Measurements from ENCODE around the gene OTOS. TPM values are rescaled to one million over a fixed set of nuclear protein-coding genes. Genes with fewer than 3 reads are reported as not detected.

OTOS gene
- total RNA-seq, 2 experiments from 2014 or later: not detected

DNA sequence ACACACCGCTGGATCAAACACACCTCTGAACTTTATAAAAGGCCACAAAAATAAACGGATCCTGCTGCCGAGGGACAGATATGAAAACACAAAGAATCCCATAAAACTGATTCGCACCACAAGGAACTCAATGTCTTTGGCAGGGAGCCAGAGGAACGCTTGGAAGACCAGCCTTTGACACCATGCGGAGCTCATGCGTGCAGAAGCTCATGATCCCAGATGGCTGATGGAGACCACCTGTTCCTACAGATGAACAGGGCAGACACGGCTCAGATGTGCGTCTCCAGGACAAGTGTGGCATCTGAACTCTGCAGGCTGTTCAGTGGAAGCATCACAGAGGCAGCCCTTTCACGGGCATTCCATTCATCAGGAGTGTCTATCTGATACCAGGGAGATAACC lies 29.2 kb downstream of the OTOS start:
- intact Hi-C loops (cut with micrococcal nuclease): no loop called here
- no peak for ATAC-seq
- Mint-ChIP-seq H3K27me3 (peaks cover 18% of the 10 kb centered on the region), H3K9me3 (no peaks in the 10 kb centered on the region), H3K36me3 (ENCODE audit: low read depth) (no peaks in the 10 kb centered on the region), H3K4me1 (ENCODE audit: low read depth) (no peaks in the 10 kb centered on the region), H3K27ac (no peak overlapping the region), H3K4me3 (no peak overlapping the region)
- POLR2A ChIA-PET: no interaction called here
- no peak for DNase-seq
- TF ChIP-seq, protein P1, sequence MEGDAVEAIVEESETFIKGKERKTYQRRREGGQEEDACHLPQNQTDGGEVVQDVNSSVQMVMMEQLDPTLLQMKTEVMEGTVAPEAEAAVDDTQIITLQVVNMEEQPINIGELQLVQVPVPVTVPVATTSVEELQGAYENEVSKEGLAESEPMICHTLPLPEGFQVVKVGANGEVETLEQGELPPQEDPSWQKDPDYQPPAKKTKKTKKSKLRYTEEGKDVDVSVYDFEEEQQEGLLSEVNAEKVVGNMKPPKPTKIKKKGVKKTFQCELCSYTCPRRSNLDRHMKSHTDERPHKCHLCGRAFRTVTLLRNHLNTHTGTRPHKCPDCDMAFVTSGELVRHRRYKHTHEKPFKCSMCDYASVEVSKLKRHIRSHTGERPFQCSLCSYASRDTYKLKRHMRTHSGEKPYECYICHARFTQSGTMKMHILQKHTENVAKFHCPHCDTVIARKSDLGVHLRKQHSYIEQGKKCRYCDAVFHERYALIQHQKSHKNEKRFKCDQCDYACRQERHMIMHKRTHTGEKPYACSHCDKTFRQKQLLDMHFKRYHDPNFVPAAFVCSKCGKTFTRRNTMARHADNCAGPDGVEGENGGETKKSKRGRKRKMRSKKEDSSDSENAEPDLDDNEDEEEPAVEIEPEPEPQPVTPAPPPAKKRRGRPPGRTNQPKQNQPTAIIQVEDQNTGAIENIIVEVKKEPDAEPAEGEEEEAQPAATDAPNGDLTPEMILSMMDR (IDR thresholded peaks at IDR 0.05): no peak
- CTCF ChIA-PET: interaction anchor here (2.7 kb wide), 1 partner anchor 51 kb away, joined by 12 read pairs; no protein-coding TSS in a partner anchor

DNA sequence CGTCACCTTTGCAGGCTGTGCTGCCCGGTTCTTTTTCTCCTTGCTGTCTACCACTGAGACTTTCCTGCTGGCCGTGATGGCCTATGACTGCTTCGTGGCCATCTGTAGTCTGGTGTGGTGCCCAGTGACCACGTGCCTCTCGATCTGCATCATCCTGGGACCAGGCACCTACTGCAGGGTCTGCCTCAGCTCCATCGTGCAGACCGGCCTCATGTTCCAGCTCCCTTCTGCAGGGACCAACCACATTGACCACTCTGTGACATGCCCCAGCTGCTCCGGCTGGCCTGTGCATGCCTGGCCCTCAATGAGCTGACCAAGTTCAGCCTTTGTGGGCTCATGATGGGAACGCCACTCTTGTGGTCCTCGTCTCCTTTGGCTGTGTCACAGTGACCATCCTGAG lies 31.1 kb downstream of the OTOS start:
- Mint-ChIP-seq H3K36me3 (ENCODE audit: low read depth) (no peaks in the 10 kb centered on the region), H3K27ac (no peak overlapping the region), H3K4me1 (ENCODE audit: low read depth) (no peaks in the 10 kb centered on the region), H3K27me3 (peaks cover 11% of the 10 kb centered on the region), H3K4me3 (no peak overlapping the region), H3K9me3 (no peaks in the 10 kb centered on the region)
- ChIA-PET CTCF (interaction anchor here (0.5 kb wide), 1 partner anchor 1845 kb away, joined by 3 read pairs; no protein-coding TSS in a partner anchor), POLR2A (no interaction called here)
- DNase-seq: no peak
- intact Hi-C loops (cut with micrococcal nuclease): no loop called here
- no peak for ATAC-seq
- TF ChIP-seq, protein P1 (IDR thresholded peaks at IDR 0.05): no peak

DNA sequence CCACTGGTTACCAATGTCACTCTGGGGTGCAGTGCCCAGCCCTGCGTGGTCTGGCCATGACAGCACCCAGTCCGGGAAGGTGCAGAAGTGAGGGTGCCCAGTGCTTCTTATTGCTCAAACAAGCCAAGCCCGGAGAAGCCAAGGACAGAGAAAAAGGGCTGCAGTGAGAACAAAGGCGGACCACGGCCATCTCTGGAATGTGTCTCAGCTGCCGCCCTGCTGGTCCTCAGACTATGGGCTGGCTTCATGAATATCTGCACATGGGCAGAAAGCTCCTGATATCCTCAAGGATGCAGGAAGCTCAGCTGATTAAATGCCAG lies 33.0 kb downstream of the OTOS start:
- DNase-seq: no peak
- H3K9me3 Mint-ChIP-seq: no peaks in the 10 kb centered on the region
- ATAC-seq: no peak
- intact Hi-C loops (cut with micrococcal nuclease): no loop called here
- POLR2A ChIA-PET: no interaction called here
- peaks cover 6% of the 10 kb centered on the region for H3K27me3 Mint-ChIP-seq
- H3K4me1 Mint-ChIP-seq (ENCODE audit: low read depth): no peaks in the 10 kb centered on the region
- CTCF ChIA-PET: no interaction called here
- H3K27ac Mint-ChIP-seq: no peak overlapping the region
- TF ChIP-seq, protein P1 (IDR thresholded peaks at IDR 0.05): no peak
- no peaks in the 10 kb centered on the region for H3K36me3 Mint-ChIP-seq (ENCODE audit: low read depth)
- H3K4me3 Mint-ChIP-seq: no peak overlapping the region

DNA sequence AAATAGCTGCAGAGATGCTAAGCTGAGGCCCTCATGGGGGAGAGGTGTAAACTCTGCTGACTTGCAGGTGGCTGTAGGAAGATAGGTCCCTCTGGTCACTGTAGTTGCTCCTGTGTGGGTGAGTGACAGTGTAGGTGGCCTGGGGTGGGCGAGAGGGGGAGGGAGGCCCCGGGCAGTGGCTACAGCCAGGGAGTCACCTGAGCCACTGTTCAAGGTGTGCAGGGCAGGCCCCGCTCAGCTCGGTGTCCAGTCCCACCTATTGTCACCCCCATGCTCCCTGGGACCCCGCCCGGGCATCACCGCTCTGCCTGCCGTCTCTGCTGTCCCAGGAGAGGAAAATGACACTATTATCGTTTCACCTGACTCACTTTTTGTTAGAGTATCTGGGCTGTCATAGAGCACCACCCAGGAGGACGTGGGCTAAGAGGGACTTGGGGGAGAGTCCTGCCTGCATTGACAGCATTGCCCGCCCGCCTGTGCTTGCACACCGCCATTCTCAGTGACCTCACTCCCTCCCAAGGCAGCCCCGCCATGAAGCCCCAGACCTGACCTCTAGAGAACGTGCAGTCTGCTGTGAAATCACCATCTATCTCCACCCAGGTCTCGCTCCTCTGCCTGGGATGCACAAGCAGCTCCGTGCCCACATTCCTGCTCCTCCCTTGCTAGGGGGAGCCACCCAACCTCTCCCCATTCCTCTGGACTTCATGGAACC lies 33.5 kb downstream of the OTOS start:
- DNase-seq: no peak
- H3K4me1 Mint-ChIP-seq (ENCODE audit: low read depth): no peaks in the 10 kb centered on the region
- H3K27ac Mint-ChIP-seq: no peak overlapping the region
- POLR2A ChIA-PET: no interaction called here
- intact Hi-C loops (cut with micrococcal nuclease): no loop called here
- no peak for ATAC-seq
- TF ChIP-seq, protein P1 (IDR thresholded peaks at IDR 0.05): no peak
- no peaks in the 10 kb centered on the region for H3K9me3 Mint-ChIP-seq
- no peak overlapping the region for H3K4me3 Mint-ChIP-seq
- H3K27me3 Mint-ChIP-seq: peaks cover 6% of the 10 kb centered on the region
- H3K36me3 Mint-ChIP-seq (ENCODE audit: low read depth): no peaks in the 10 kb centered on the region
- CTCF ChIA-PET: no interaction called here

DNA sequence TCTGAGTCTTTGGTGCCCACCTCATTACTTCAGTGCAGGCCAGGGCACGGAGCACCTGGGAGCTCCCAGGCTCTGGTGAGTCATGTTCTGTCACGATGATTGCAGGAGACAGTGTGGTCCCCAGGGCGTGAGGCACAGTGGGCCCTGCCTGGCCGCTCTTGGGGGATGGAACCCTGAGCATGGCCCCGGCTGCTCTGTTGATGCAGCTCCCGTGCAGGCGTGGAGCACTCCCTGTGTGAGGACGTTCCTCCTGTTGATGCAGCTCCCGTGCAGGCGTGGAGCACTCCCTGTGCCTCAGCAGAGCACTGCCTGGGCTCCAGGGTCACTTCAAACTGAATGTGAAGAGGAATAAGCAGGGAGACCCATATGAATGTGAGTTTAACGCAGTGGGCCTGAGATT lies 34.5 kb downstream of the OTOS start:
- Mint-ChIP-seq H3K27ac (no peak overlapping the region), H3K9me3 (no peaks in the 10 kb centered on the region), H3K4me1 (ENCODE audit: low read depth) (no peaks in the 10 kb centered on the region), H3K4me3 (no peak overlapping the region), H3K27me3 (peaks cover 12% of the 10 kb centered on the region), H3K36me3 (ENCODE audit: low read depth) (no peaks in the 10 kb centered on the region)
- intact Hi-C loops (cut with micrococcal nuclease): no loop called here
- POLR2A ChIA-PET: no interaction called here
- CTCF ChIA-PET: no interaction called here
- TF ChIP-seq, protein P1 (IDR thresholded peaks at IDR 0.05): no peak
- DNase-seq: no peak
- ATAC-seq: no peak
